HEK293 (cell line): Measurements from ENCODE around the gene CLCF1.

Source experiments
- CTCF ChIA-PET: fragments of 350-600 bp; formaldehyde crosslinking; extraction: SDS; loops from one replicate; lab custom pipeline; 2021; ENCODE audit warnings: antibody characterized with exemption; lab: Yijun Ruan, JAX
- POLR2A ChIA-PET: fragments of 300-600 bp; formaldehyde crosslinking; extraction: SDS; loops from one replicate; lab custom pipeline; 2020; ENCODE audit warnings: antibody characterized with exemption, inconsistent platforms; lab: Yijun Ruan, JAX
- H3K27ac ChIP-seq: fragments of 200-500 bp; sonication (Bioruptor generic); 2 replicates; pipeline ENCODE4 v1.5.1; 2014; ENCODE audit warnings: low read depth, low read length, control low read depth, inconsistent platforms; ENCODE audit errors: extremely low read depth
- H3K36me3 ChIP-seq, 2 experiments: fragments of 200-500 bp in 1 of 2; sonication (Bioruptor generic) in 1 of 2; 1 replicate in 1 of 2; 2 replicates in 1 of 2; pipeline ENCODE4 v1.5.1; 2014 to 2017; ENCODE audit warnings: inconsistent platforms in 2 of 2, low read length in 2 of 2; ENCODE audit not compliant: control insufficient read depth in 2 of 2, insufficient read depth in 1 of 2
- H3K4me1 ChIP-seq: fragments of 200-500 bp; sonication (Bioruptor generic); 2 replicates; pipeline ENCODE4 v1.5.1; 2014; ENCODE audit warnings: mild to moderate bottlenecking, low read length, inconsistent platforms; ENCODE audit not compliant: control insufficient read depth, insufficient read depth
- H3K4me3 ChIP-seq: 2 replicates; pipeline ENCODE4 v1.5.1; 2011; ENCODE audit warnings: low read depth, mild to moderate bottlenecking, control low read depth, low read length, moderate library complexity
- H3K9me3 ChIP-seq: fragments of 200-500 bp; sonication (Bioruptor generic); 2 replicates; pipeline ENCODE4 v1.5.1; 2014; ENCODE audit warnings: low read depth, low read length, inconsistent platforms; ENCODE audit not compliant: control insufficient read depth, insufficient read depth
- BCL11A ChIP-seq: fragments of 450-650 bp; formaldehyde crosslinking; IDR thresholded peaks from 2 replicates; pipeline ENCODE4 v1.5.1; 2016; ENCODE audit warnings: low read depth, missing biosample characterization, missing genetic modification characterization
- FEZF1 ChIP-seq: fragments of 450-650 bp; formaldehyde crosslinking; IDR thresholded peaks from 2 replicates; pipeline ENCODE4 v1.5.1; 2016; ENCODE audit warnings: missing biosample characterization, missing genetic modification characterization
- GLIS1 ChIP-seq: fragments of 450-650 bp; formaldehyde crosslinking; IDR thresholded peaks from 2 replicates; pipeline ENCODE4 v1.5.1; 2016; ENCODE audit warnings: missing biosample characterization, missing genetic modification characterization
- MEIS1 ChIP-seq: sonication (generic); formaldehyde crosslinking; IDR thresholded peaks from 2 replicates; pipeline ENCODE4 v1.8.1; 2022; ENCODE audit warnings: missing genetic modification reagents, mild to moderate bottlenecking, borderline replicate concordance
- SCRT1 ChIP-seq: fragments of 450-650 bp; formaldehyde crosslinking; IDR thresholded peaks from 2 replicates; pipeline ENCODE4 v1.5.1; 2016; ENCODE audit warnings: missing biosample characterization, missing genetic modification characterization, borderline replicate concordance
- WT1 ChIP-seq: fragments of 450-650 bp; formaldehyde crosslinking; IDR thresholded peaks from 2 replicates; pipeline ENCODE4 v1.5.1; 2016; ENCODE audit warnings: missing biosample characterization, missing genetic modification characterization
- ZBTB48 ChIP-seq: fragments of 450-650 bp; formaldehyde crosslinking; IDR thresholded peaks from 2 replicates; pipeline ENCODE4 v1.5.1; 2016; ENCODE audit warnings: missing biosample characterization, missing genetic modification characterization
- ZNF133 ChIP-seq: fragments of 450-650 bp; formaldehyde crosslinking; IDR thresholded peaks from 2 replicates; pipeline ENCODE4 v1.5.1; 2016; ENCODE audit warnings: missing biosample characterization, missing genetic modification characterization
- ZNF169 ChIP-seq: fragments of 450-650 bp; formaldehyde crosslinking; IDR thresholded peaks from 2 replicates; pipeline ENCODE4 v1.5.1; 2016; ENCODE audit warnings: missing biosample characterization, missing genetic modification characterization
- ZNF184 ChIP-seq: fragments of 450-650 bp; IDR thresholded peaks from 2 replicates; pipeline ENCODE4 v1.5.1; 2018; ENCODE audit warnings: missing biosample characterization, mild to moderate bottlenecking, missing genetic modification characterization
- ZNF335 ChIP-seq: fragments of 450-650 bp; formaldehyde crosslinking; conservative IDR thresholded peaks from 2 replicates; pipeline ENCODE4 v1.5.1; 2016; ENCODE audit warnings: missing biosample characterization, missing genetic modification characterization
- ZNF404 ChIP-seq: fragments of 450-650 bp; formaldehyde crosslinking; IDR thresholded peaks from 2 replicates; pipeline ENCODE4 v1.5.1; 2017; ENCODE audit warnings: missing biosample characterization, missing genetic modification characterization
- ZNF426 ChIP-seq: fragments of 450-650 bp; formaldehyde crosslinking; IDR thresholded peaks from 2 replicates; pipeline ENCODE4 v1.5.1; 2017; ENCODE audit warnings: missing biosample characterization, missing genetic modification characterization, mild to moderate bottlenecking, inconsistent platforms, moderate library complexity
- ZNF510 ChIP-seq: fragments of 450-650 bp; formaldehyde crosslinking; IDR thresholded peaks from 2 replicates; pipeline ENCODE4 v1.5.1; 2018; ENCODE audit warnings: mild to moderate bottlenecking, missing genetic modification characterization, missing biosample characterization; ENCODE audit not compliant: insufficient replicate concordance
- ZNF514 ChIP-seq: fragments of 450-650 bp; formaldehyde crosslinking; IDR thresholded peaks from 2 replicates; pipeline ENCODE4 v1.5.1; 2016; ENCODE audit warnings: missing biosample characterization, missing genetic modification characterization
- ZNF561 ChIP-seq: fragments of 450-650 bp; IDR thresholded peaks from 2 replicates; pipeline ENCODE4 v1.5.1; 2018; ENCODE audit warnings: missing biosample characterization, missing genetic modification characterization, borderline replicate concordance
- ZNF596 ChIP-seq: fragments of 450-650 bp; IDR thresholded peaks from 2 replicates; pipeline ENCODE4 v1.5.0; 2018; ENCODE audit warnings: missing biosample characterization, mild to moderate bottlenecking, missing genetic modification characterization, moderate library complexity
- ZNF654 ChIP-seq: fragments of 450-650 bp; formaldehyde crosslinking; IDR thresholded peaks from 2 replicates; pipeline ENCODE4 v1.5.1; 2016; ENCODE audit warnings: low read depth, missing biosample characterization, missing genetic modification characterization
- ZNF664 ChIP-seq: fragments of 450-650 bp; formaldehyde crosslinking; IDR thresholded peaks from 2 replicates; pipeline ENCODE4 v1.5.1; 2016; ENCODE audit warnings: missing biosample characterization, missing genetic modification characterization
- ZNF701 ChIP-seq: fragments of 450-650 bp; formaldehyde crosslinking; IDR thresholded peaks from 2 replicates; pipeline ENCODE4 v1.5.1; 2016; ENCODE audit warnings: missing biosample characterization, missing genetic modification characterization
- ZNF768 ChIP-seq: fragments of 450-650 bp; formaldehyde crosslinking; IDR thresholded peaks from 2 replicates; pipeline ENCODE4 v1.5.1; 2018; ENCODE audit warnings: missing biosample characterization, mild to moderate bottlenecking, missing genetic modification characterization
- ZNF792 ChIP-seq: fragments of 450-650 bp; formaldehyde crosslinking; IDR thresholded peaks from 2 replicates; pipeline ENCODE4 v1.5.1; 2016; ENCODE audit warnings: missing biosample characterization, missing genetic modification characterization
- TF ChIP-seq, protein P1 (sequence below): fragments of 450-650 bp; formaldehyde crosslinking; IDR thresholded peaks from 2 replicates; pipeline ENCODE4 v1.5.1; 2016; ENCODE audit warnings: missing biosample characterization, missing genetic modification characterization
- TF ChIP-seq, protein P2 (sequence below): fragments of 450-650 bp; formaldehyde crosslinking; IDR thresholded peaks from 2 replicates; pipeline ENCODE4 v1.5.1; 2017; ENCODE audit warnings: missing biosample characterization, mild to moderate bottlenecking, missing genetic modification characterization, moderate library complexity
- TF ChIP-seq, protein P3 (sequence below): fragments of 450-650 bp; formaldehyde crosslinking; IDR thresholded peaks from 2 replicates; pipeline ENCODE4 v1.5.1; 2016; ENCODE audit warnings: missing biosample characterization, missing genetic modification characterization
- TF ChIP-seq, protein P4 (sequence below): fragments of 450-650 bp; formaldehyde crosslinking; IDR thresholded peaks from 2 replicates; pipeline ENCODE4 v1.5.1; 2016; ENCODE audit warnings: missing biosample characterization, missing genetic modification characterization, borderline replicate concordance

The CLCF1 gene

DNA sequence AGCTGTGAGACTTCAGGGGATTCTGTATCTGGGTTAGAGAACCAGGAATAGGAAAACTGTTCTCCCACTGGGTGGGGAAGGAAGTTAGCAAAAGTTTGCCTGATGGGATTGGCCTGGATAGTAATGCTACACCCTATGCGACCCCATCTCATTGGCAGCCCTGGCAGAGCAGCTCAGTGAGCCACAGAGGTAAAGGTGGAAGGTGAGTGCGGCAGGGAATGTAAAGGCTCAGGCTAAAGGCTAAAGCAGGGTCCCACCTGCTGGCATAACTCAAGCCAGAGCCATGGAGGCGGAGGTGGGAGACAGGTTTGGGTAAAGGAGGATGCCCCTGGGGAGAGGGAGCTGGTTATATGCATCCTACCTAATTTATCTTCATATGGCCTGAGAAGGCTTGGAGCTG is 51.3 kb downstream of the CLCF1 start:
- H3K4me1 ChIP-seq: no peaks in the 10 kb centered on the region
- no peak for TF ChIP-seq FEZF1
- no peak for TF ChIP-seq ZNF561 (tag by site-specific recombination)
- TF ChIP-seq ZNF792 (tag by site-specific recombination): no peak
- TF ChIP-seq, protein P1, sequence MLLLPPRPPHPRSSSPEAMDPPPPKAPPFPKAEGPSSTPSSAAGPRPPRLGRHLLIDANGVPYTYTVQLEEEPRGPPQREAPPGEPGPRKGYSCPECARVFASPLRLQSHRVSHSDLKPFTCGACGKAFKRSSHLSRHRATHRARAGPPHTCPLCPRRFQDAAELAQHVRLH (tag by site-specific recombination): no peak
- TF ChIP-seq WT1 (tag by site-specific recombination): no peak
- TF ChIP-seq SCRT1: no peak
- no peak for TF ChIP-seq ZNF510 (tag by site-specific recombination)
- TF ChIP-seq ZNF701 (tag by site-specific recombination): no peak
- TF ChIP-seq ZNF596: no peak
- TF ChIP-seq ZNF133 (tag by site-specific recombination): no peak
- TF ChIP-seq, protein P2, sequence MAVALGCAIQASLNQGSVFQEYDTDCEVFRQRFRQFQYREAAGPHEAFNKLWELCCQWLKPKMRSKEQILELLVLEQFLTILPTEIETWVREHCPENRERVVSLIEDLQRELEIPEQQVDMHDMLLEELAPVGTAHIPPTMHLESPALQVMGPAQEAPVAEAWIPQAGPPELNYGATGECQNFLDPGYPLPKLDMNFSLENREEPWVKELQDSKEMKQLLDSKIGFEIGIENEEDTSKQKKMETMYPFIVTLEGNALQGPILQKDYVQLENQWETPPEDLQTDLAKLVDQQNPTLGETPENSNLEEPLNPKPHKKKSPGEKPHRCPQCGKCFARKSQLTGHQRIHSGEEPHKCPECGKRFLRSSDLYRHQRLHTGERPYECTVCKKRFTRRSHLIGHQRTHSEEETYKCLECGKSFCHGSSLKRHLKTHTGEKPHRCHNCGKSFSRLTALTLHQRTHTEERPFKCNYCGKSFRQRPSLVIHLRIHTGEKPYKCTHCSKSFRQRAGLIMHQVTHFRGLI (tag by site-specific recombination): no peak
- no peak for TF ChIP-seq ZNF184 (tag by site-specific recombination)
- TF ChIP-seq, protein P3, sequence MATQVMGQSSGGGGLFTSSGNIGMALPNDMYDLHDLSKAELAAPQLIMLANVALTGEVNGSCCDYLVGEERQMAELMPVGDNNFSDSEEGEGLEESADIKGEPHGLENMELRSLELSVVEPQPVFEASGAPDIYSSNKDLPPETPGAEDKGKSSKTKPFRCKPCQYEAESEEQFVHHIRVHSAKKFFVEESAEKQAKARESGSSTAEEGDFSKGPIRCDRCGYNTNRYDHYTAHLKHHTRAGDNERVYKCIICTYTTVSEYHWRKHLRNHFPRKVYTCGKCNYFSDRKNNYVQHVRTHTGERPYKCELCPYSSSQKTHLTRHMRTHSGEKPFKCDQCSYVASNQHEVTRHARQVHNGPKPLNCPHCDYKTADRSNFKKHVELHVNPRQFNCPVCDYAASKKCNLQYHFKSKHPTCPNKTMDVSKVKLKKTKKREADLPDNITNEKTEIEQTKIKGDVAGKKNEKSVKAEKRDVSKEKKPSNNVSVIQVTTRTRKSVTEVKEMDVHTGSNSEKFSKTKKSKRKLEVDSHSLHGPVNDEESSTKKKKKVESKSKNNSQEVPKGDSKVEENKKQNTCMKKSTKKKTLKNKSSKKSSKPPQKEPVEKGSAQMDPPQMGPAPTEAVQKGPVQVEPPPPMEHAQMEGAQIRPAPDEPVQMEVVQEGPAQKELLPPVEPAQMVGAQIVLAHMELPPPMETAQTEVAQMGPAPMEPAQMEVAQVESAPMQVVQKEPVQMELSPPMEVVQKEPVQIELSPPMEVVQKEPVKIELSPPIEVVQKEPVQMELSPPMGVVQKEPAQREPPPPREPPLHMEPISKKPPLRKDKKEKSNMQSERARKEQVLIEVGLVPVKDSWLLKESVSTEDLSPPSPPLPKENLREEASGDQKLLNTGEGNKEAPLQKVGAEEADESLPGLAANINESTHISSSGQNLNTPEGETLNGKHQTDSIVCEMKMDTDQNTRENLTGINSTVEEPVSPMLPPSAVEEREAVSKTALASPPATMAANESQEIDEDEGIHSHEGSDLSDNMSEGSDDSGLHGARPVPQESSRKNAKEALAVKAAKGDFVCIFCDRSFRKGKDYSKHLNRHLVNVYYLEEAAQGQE (tag by site-specific recombination): no peak
- POLR2A ChIA-PET: interaction anchor here (1.4 kb wide), 1 partner anchor 34 kb away, joined by 4 read pairs; no protein-coding TSS in a partner anchor
- H3K36me3 ChIP-seq: peaks cover 0 to 16% of the 10 kb centered on the region in 2 experiments; a peak in 1 of 3 replicates
- CTCF ChIA-PET: interaction anchor here (0.8 to 11.2 kb wide), 4 partner anchors 15 to 59 kb away, joined by 3 to 104 read pairs (median 4); partner anchors contain the start of gene CLCF1
- H3K9me3 ChIP-seq: no peaks in the 10 kb centered on the region
- no peak overlapping the region for H3K4me3 ChIP-seq
- no peak overlapping the region for H3K27ac ChIP-seq

DNA sequence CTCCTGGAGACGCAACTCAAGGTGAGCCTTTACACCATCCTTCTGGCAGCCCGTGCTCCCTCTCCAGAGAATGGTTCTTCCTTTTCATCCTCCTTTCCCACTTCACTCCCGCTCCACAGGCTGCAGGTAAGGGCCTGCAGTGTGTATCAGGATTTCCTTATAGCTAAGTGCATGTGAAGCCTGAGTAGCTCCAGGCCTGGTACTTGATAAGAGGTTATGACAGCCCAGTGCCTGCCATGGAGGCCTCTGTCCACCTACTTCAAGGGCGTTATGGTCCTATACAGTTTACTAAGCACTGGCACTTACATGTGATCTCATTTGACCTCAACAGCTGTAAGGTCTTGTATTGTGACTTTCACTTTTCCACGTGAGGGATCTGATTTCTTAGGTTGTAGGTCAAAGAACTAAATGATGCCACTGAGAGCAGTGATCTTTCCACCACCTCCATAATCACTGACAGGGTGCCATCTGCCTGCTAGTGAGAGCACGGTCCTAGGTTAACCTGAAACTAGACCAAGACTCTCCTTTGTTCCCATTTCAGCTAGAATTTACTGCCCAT is 52.0 kb downstream of the CLCF1 start:
- H3K4me3 ChIP-seq: no peak overlapping the region
- no peaks in the 10 kb centered on the region for H3K4me1 ChIP-seq
- peaks cover 0 to 16% of the 10 kb centered on the region in 2 experiments; a peak in 1 of 3 replicates for H3K36me3 ChIP-seq
- CTCF ChIA-PET: interaction anchor here (0.8 to 11.2 kb wide), 6 partner anchors 24 to 61 kb away, joined by 3 to 104 read pairs (median 4); partner anchors contain the start of gene CLCF1
- TF ChIP-seq BCL11A (tag by site-specific recombination): no peak
- no peak for TF ChIP-seq GLIS1 (tag by site-specific recombination)
- TF ChIP-seq, all 188 proteins: peak for 0
- Histone ChIP-seq H3K27ac (no peak overlapping the region), H3K9me3 (no peaks in the 10 kb centered on the region)
- POLR2A ChIA-PET: no interaction called here

DNA sequence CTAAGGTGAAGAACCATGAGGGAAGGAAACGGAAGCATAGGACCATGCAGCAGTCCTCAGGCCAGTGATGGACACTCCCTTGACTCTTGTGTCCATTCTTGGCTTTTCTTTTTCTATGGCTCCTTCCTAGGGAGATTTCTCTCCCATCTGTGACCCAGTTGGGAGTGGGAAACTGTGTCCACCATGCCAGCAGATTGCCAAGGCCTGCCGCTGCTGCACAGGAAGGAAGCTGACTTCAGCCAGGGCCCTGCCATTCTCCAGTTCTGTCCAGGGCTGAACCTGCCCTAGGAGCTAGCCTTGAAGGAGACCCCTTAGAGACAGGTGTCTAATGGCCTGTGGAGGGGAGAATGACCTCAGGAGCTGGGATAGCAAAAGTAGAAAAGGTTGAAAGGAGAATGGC is 52.7 kb downstream of the CLCF1 start:
- Histone ChIP-seq H3K9me3 (no peaks in the 10 kb centered on the region), H3K36me3 (peaks cover 0 to 16% of the 10 kb centered on the region in 2 experiments; a peak in 1 of 3 replicates), H3K4me1 (no peaks in the 10 kb centered on the region), H3K4me3 (no peak overlapping the region), H3K27ac (no peak overlapping the region)
- CTCF ChIA-PET: interaction anchor here (0.7 to 11.2 kb wide), 8 partner anchors 24 to 81 kb away, joined by 3 to 104 read pairs (median 4); no protein-coding TSS in a partner anchor
- POLR2A ChIA-PET: no interaction called here
- no peak for TF ChIP-seq ZNF510 (tag by site-specific recombination)
- no peak for TF ChIP-seq ZNF169 (tag by site-specific recombination)
- no peak for TF ChIP-seq ZNF514
- TF ChIP-seq, protein P4, sequence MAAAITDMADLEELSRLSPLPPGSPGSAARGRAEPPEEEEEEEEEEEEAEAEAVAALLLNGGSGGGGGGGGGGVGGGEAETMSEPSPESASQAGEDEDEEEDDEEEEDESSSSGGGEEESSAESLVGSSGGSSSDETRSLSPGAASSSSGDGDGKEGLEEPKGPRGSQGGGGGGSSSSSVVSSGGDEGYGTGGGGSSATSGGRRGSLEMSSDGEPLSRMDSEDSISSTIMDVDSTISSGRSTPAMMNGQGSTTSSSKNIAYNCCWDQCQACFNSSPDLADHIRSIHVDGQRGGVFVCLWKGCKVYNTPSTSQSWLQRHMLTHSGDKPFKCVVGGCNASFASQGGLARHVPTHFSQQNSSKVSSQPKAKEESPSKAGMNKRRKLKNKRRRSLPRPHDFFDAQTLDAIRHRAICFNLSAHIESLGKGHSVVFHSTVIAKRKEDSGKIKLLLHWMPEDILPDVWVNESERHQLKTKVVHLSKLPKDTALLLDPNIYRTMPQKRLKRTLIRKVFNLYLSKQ (tag by site-specific recombination): no peak
- no peak for TF ChIP-seq ZNF426
- TF ChIP-seq ZNF664 (tag by site-specific recombination): no peak
- no peak for TF ChIP-seq ZNF654 (tag by site-specific recombination)
- TF ChIP-seq ZNF404: no peak
- no peak for TF ChIP-seq ZBTB48
- no peak for TF ChIP-seq ZNF335 (tag by site-specific recombination)
- TF ChIP-seq ZNF768 (tag by site-specific recombination): no peak
- TF ChIP-seq MEIS1 (CRISPR knock-in tag): no peak
